ENCODE data around the gene CADPS2. TPM values are rescaled to one million over a fixed set of nuclear protein-coding genes. Genes with fewer than 3 reads are reported as not detected.

Gene CADPS2
- total and polyA plus RNA-seq, 2 donors (not counting 3 experiments of a cell fraction or from before 2014, with no cell fraction given), result 9.5 to 22.6 TPM

- DNase-seq (ENCODE audit: low read depth, low spot score) (no peak), FAIRE-seq (no peak)
- Histone ChIP-seq H3K4me1 (ENCODE audit: control insufficient read depth, extremely low read depth, insufficient read depth, low read length) (no peaks in the 10 kb centered on the region), H3K27me3 (ENCODE audit: control insufficient read depth in 2 of 2, insufficient read depth in 2 of 2, low read length in 2 of 2) (no peaks in the 10 kb centered on the region), H3K27ac (ENCODE audit: insufficient read depth, low read depth, low read length) (no peak overlapping the region), H3K9ac (replicated peaks; ENCODE audit: extremely low read depth, insufficient read depth, low read length) (no peak overlapping the region), H3K4me2 (ENCODE audit: insufficient read depth, low read length) (no peak overlapping the region), H3K36me3 (ENCODE audit: control insufficient read depth in 2 of 2, extremely low read depth in 1 of 2, insufficient read depth in 2 of 2, low read length in 2 of 2) (no peaks in the 10 kb centered on the region), H3K4me3 (replicated peaks in 1 of 3; ENCODE audit: insufficient read depth in 1 of 3, low read depth in 1 of 3, low read length in 3 of 3) (no peak overlapping the region), H3K9me3 (replicated peaks; ENCODE audit: control insufficient read depth, insufficient read depth, low read length) (no peaks in the 10 kb centered on the region), H2AFZ (ENCODE audit: low read depth, low read length) (no peak overlapping the region), H3K79me2 (ENCODE audit: control insufficient read depth, insufficient read depth, low read length) (no peaks in the 10 kb centered on the region), H4K20me1 (replicated peaks; ENCODE audit: control insufficient read depth, extremely low read depth, insufficient read depth, low read length) (no peaks in the 10 kb centered on the region), H3K9me1 (replicated peaks; ENCODE audit: control insufficient read depth, extremely low read depth, insufficient read depth, low read length) (no peaks in the 10 kb centered on the region)
- ChIA-PET CTCF (no interaction called here), POLR2A (no interaction called here)
- TF ChIP-seq FOS (IDR thresholded peaks at IDR 0.05; ENCODE audit: borderline replicate concordance, insufficient read depth, low read length), result no peak
- no peak for TF ChIP-seq POLR2AphosphoS5 (IDR thresholded peaks at IDR 0.05; ENCODE audit: insufficient read depth, low read depth, low read length)
- no peak for TF ChIP-seq MAX (IDR thresholded peaks at IDR 0.05; ENCODE audit: insufficient read depth, insufficient read length)
- no peak for TF ChIP-seq CTCF (IDR thresholded peaks at IDR 0.05; ENCODE audit: extremely low read depth in 1 of 2, insufficient read depth in 1 of 2, low read depth in 1 of 2, low read length in 2 of 2)
- TF ChIP-seq MYC (IDR thresholded peaks at IDR 0.05; ENCODE audit: low read depth, low read length), result no peak
- TF ChIP-seq JUN (IDR thresholded peaks at IDR 0.05; ENCODE audit: borderline replicate concordance, insufficient read depth, insufficient read length, low read depth), result no peak
- TF ChIP-seq POLR2A (IDR thresholded peaks at IDR 0.05; ENCODE audit: low read depth, low read length), result no peak
- no peak for TF ChIP-seq EZH2 (IDR thresholded peaks at IDR 0.05; ENCODE audit: borderline replicate concordance, low read depth, low read length, severe bottlenecking)
- no peak for TF ChIP-seq GATA2 (IDR thresholded peaks at IDR 0.05; ENCODE audit: insufficient read depth, insufficient read length, low read depth, low read length)
- no TSS peak for BruUV-seq (replicated peaks)
- dilution Hi-C loops (cut with MboI; ENCODE audit: extremely low pct_ligation_motif_present, low sequenced_read_pairs) (no loop called here), intact Hi-C loops (cut with micrococcal nuclease) (no loop called here)
Measured at GRCh38 chr7:122618585-122619189, 267.6 kb downstream of the CADPS2 start.
